CD4-positive, alpha-beta T cell (primary cell): Measurements from ENCODE around the gene NUDCD3. TPM values are rescaled to one million over a fixed set of nuclear protein-coding genes. Genes with fewer than 3 reads are reported as not detected.

Experiments used
- ATAC-seq: fragments of 200-7000 bp; cut with Tn5 transposase; one replicate; pipeline ENCODE4 v1.10.0; 2022; ENCODE audit warnings: mild to moderate bottlenecking; ENCODE audit not compliant: poor library complexity
- CTCF ChIA-PET: fragments of 350-600 bp; sonication (Branson Sonifier 250); formaldehyde crosslinking; loops from one replicate; lab custom pipeline; 2021; ENCODE audit warnings: antibody characterized with exemption, inconsistent platforms; lab: Charles Lee
- POLR2A ChIA-PET: fragments of 350-600 bp; sonication (Branson Sonifier 250); formaldehyde crosslinking; loops from one replicate; lab custom pipeline; 2021; ENCODE audit warnings: antibody characterized with exemption, inconsistent platforms; lab: Charles Lee
- DNase-seq, 14 experiments: peaks; one replicate each; pipeline ENCODE4 v3.0.0-alpha.2; 2013 to 2020; ENCODE audit warnings: mixed read lengths in 2 of 14
- H3K27ac ChIP-seq, 2 donors: one replicate each; pipeline versions ENCODE4 v1.5.1 to v1.7.0; 2013; ENCODE audit warnings: low read length in 2 of 2, low read depth in 1 of 2, mild to moderate bottlenecking in 1 of 2
- H3K27me3 ChIP-seq, 2 experiments: 1 replicate in 1 of 2; 2 replicates in 1 of 2; pipeline versions ENCODE4 v1.6.1 to v1.7.0; 2013; ENCODE audit warnings: low read length in 2 of 2, control low read depth in 1 of 2, mild to moderate bottlenecking in 1 of 2, moderate library complexity in 1 of 2; ENCODE audit not compliant: insufficient read depth in 2 of 2, control insufficient read depth in 1 of 2
- H3K36me3 ChIP-seq: one replicate; pipeline ENCODE4 v1.6.1; 2013; ENCODE audit warnings: low read length, control low read depth; ENCODE audit not compliant: insufficient read depth
- H3K4me1 ChIP-seq: one replicate; pipeline ENCODE4 v1.6.1; 2013; ENCODE audit warnings: low read length, control low read depth; ENCODE audit not compliant: insufficient read depth
- H3K4me3 ChIP-seq: one replicate; pipeline ENCODE4 v1.5.1; 2013; ENCODE audit warnings: mild to moderate bottlenecking, low read length, moderate library complexity
- H3K9me3 ChIP-seq, 2 experiments: 1 replicate in 1 of 2; 2 replicates in 1 of 2; pipeline versions ENCODE4 v1.6.1 to v1.7.0; 2013; ENCODE audit warnings: low read length in 2 of 2, mild to moderate bottlenecking in 2 of 2, control low read depth in 1 of 2, moderate library complexity in 1 of 2; ENCODE audit not compliant: control insufficient read depth in 1 of 2, insufficient read depth in 1 of 2
- H3K27ac Mint-ChIP-seq: one replicate; pipeline ENCODE4 v1.8.0; 2020; ENCODE audit warnings: mixed read lengths
- H3K27me3 Mint-ChIP-seq: one replicate; pipeline ENCODE4 v1.8.0; 2021; ENCODE audit warnings: mixed read lengths
- H3K36me3 Mint-ChIP-seq: one replicate; pipeline ENCODE4 v1.8.0; 2021; ENCODE audit warnings: low read depth, mixed read lengths
- H3K4me1 Mint-ChIP-seq: one replicate; pipeline ENCODE4 v1.8.0; 2021; ENCODE audit warnings: low read depth, mixed read lengths
- H3K4me3 Mint-ChIP-seq: one replicate; pipeline ENCODE4 v1.8.0; 2020; ENCODE audit warnings: mild to moderate bottlenecking, mixed read lengths
- H3K9me3 Mint-ChIP-seq: one replicate; pipeline ENCODE4 v1.8.0; 2020; ENCODE audit warnings: mixed read lengths
- CTCF ChIP-seq: fragments of 200-600 bp; IDR thresholded peaks from one replicate; pipeline ENCODE4 v1.8.0; 2022; ENCODE audit warnings: antibody characterized with exemption, mild to moderate bottlenecking
- intact Hi-C, 2 experiments: fragments of 100-400 bp; cut with DNase I in 1 of 2; cut with micrococcal nuclease in 1 of 2; formaldehyde crosslinking; loops; one replicate each; pipeline versions ENCODE4 v1.15.1 to v1.9.0; 2023 to 2025; cut with DNase I, micrococcal nuclease
- total RNA-seq, 174 experiments: library from RNA in 2 of 174; stranded (reverse) in 2 of 174; gene quantifications; one replicate each; pipeline ENCODE4 v1.2.3 and lab custom pipeline; 2021 to 2026

Gene NUDCD3
- total RNA-seq, 2 experiments from 2014 or later = 56.6 to 60.6 TPM

- Histone ChIP-seq H3K4me3 (no peak overlapping the region), H3K27me3 (no peaks in the 10 kb centered on the region), H3K4me1 (no peaks in the 10 kb centered on the region), H3K36me3 (peaks cover 69% of the 10 kb centered on the region), H3K9me3 (no peaks in the 10 kb centered on the region), H3K27ac (no peak overlapping the region)
- DNase-seq = no peak
- Mint-ChIP-seq H3K9me3 (no peaks in the 10 kb centered on the region), H3K27ac (no peak overlapping the region), H3K27me3 (no peaks in the 10 kb centered on the region), H3K4me1 (no peaks in the 10 kb centered on the region), H3K4me3 (no peak overlapping the region), H3K36me3 (peaks cover 69% of the 10 kb centered on the region)
- intact Hi-C loops = no loop called here
- ATAC-seq = no peak
- ChIA-PET CTCF (no interaction called here), POLR2A (no interaction called here)
- TF ChIP-seq CTCF = no peak
Observed at GRCh38 chr7:44384586-44385433, 105.6 kb downstream of the NUDCD3 start.

GRCh38 chr7:44383566-44383965 lies 106.9 kb downstream of the NUDCD3 start:
- peaks cover 57% of the 10 kb centered on the region for H3K36me3 ChIP-seq
- intact Hi-C loops = no loop called here
- H3K4me1 Mint-ChIP-seq = no peaks in the 10 kb centered on the region
- peaks cover 56% of the 10 kb centered on the region for H3K36me3 Mint-ChIP-seq
- no peak for DNase-seq
- H3K4me3 Mint-ChIP-seq = no peak overlapping the region
- ChIA-PET POLR2A (no interaction called here), CTCF (no interaction called here)
- H3K27me3 ChIP-seq = no peaks in the 10 kb centered on the region
- H3K9me3 Mint-ChIP-seq = no peaks in the 10 kb centered on the region
- H3K4me3 ChIP-seq = no peak overlapping the region
- no peaks in the 10 kb centered on the region for H3K27me3 Mint-ChIP-seq
- no peaks in the 10 kb centered on the region for H3K9me3 ChIP-seq
- H3K27ac Mint-ChIP-seq = no peak overlapping the region
- no peak for TF ChIP-seq CTCF
- no peak overlapping the region for H3K27ac ChIP-seq
- H3K4me1 ChIP-seq = no peaks in the 10 kb centered on the region
- ATAC-seq = no peak

GRCh38 chr7:44382459-44383265 lies 107.8 kb downstream of the NUDCD3 start:
- Histone ChIP-seq H3K4me1 (no peaks in the 10 kb centered on the region), H3K27me3 (no peaks in the 10 kb centered on the region), H3K4me3 (no peak overlapping the region), H3K36me3 (peaks cover 47% of the 10 kb centered on the region), H3K9me3 (no peaks in the 10 kb centered on the region), H3K27ac (no peak overlapping the region)
- Mint-ChIP-seq H3K27me3 (no peaks in the 10 kb centered on the region), H3K36me3 (peaks cover 47% of the 10 kb centered on the region), H3K27ac (no peak overlapping the region), H3K4me1 (no peaks in the 10 kb centered on the region), H3K9me3 (no peaks in the 10 kb centered on the region), H3K4me3 (no peak overlapping the region)
- ChIA-PET POLR2A (no interaction called here), CTCF (no interaction called here)
- ATAC-seq (no peak), DNase-seq (no peak)
- intact Hi-C loops = no loop called here
- TF ChIP-seq CTCF = no peak
